WI38 (cell line): ENCODE results near the gene FAM47E.

ENCODE experiments used
- H3K4me3 ChIP-seq: 2 replicates; pipeline ENCODE4 v1.5.1; 2011; ENCODE audit warnings: low read depth, mild to moderate bottlenecking, control low read depth, low read length
- CTCF ChIP-seq: IDR thresholded peaks from 2 replicates; pipeline ENCODE4 v1.5.1; 2012; ENCODE audit warnings: low read depth, mild to moderate bottlenecking, control low read depth, low read length

FAM47E gene

GRCh38 chr4:76251441-76252270, at the start of gene FAM47E:
TSS of gene FAM47E (plus strand) at chr4:76251721. CDS start at chr4:76251747, 26 bp downstream.
- H3K4me3 ChIP-seq: peak within 1 kb of the TSS; percentile 44
- TF ChIP-seq CTCF: no peak

GRCh38 chr4:76203541-76203940, 48.0 kb upstream of the FAM47E start:
- no peak overlapping the region for H3K4me3 ChIP-seq
- no peak for TF ChIP-seq CTCF

GRCh38 chr4:76204936-76205335, 46.6 kb upstream of the FAM47E start:
- H3K4me3 ChIP-seq: no peak overlapping the region
- TF ChIP-seq CTCF: no peak

- no peak for TF ChIP-seq CTCF
- no peak overlapping the region for H3K4me3 ChIP-seq
Observed at GRCh38 chr4:76205476-76205875, 46.0 kb upstream of the FAM47E start.

- no peak overlapping the region for H3K4me3 ChIP-seq
- no peak for TF ChIP-seq CTCF
Observed at GRCh38 chr4:76206222-76206942, 45.1 kb upstream of the FAM47E start.

- H3K4me3 ChIP-seq: peak overlapping the region; percentile 49; the same call in 1 of the 2 replicates
- TF ChIP-seq CTCF: no peak
Observed at GRCh38 chr4:76207549-76207948, 44.0 kb upstream of the FAM47E start.
